ENCODE results near the gene NUPR1. TPM values are rescaled to one million over a fixed set of nuclear protein-coding genes. Genes with fewer than 3 reads are reported as not detected.

NUPR1 gene
- total and polyA plus RNA-seq, 2 experiments from 2014 or later = 22.3 to 321 TPM

GRCh38 chr16:28496844-28497243 lies 41.9 kb downstream of the NUPR1 start:
- no peaks in the 10 kb centered on the region for H4K20me1 ChIP-seq (ENCODE audit: insufficient read depth)
- no peak for DNase-seq
- 77% methylated on average over 19 of the region's 19 CpGs for WGBS, 2 experiments (ENCODE audit: low coverage in 1 of 2, low lambda C conversion rate in 2 of 2, missing lambda C conversion rate in 2 of 2)
- in situ Hi-C loops (cut with MboI) = no loop called here
- no peak overlapping the region for H2AFZ ChIP-seq
- no peak overlapping the region for H3K4me2 ChIP-seq (ENCODE audit: unreplicated experiment)
- no peak overlapping the region for H3K9ac ChIP-seq
- H3K79me2 ChIP-seq (ENCODE audit: insufficient read depth) = no peaks in the 10 kb centered on the region
- no peaks in the 10 kb centered on the region for H3K27me3 ChIP-seq (replicated peaks; ENCODE audit: insufficient read depth)
- H3F3A ChIP-seq (ENCODE audit: insufficient read depth) = no peaks in the 10 kb centered on the region
- H3K9me2 ChIP-seq (ENCODE audit: insufficient read depth) = no peaks in the 10 kb centered on the region
- H3K36me3 ChIP-seq (ENCODE audit: low read depth) = no peaks in the 10 kb centered on the region
- no peak overlapping the region for H3K4me3 ChIP-seq
- H3K9me3 ChIP-seq (ENCODE audit: low read depth) = no peaks in the 10 kb centered on the region
- H3K27ac ChIP-seq = no peak overlapping the region
- no peaks in the 10 kb centered on the region for H3K4me1 ChIP-seq (ENCODE audit: insufficient read depth)
- TF ChIP-seq EZH2phosphoT487 (IDR thresholded peaks at IDR 0.05; ENCODE audit: insufficient read depth, low read depth) = no peak
- no peak for TF ChIP-seq EZH2 (IDR thresholded peaks at IDR 0.05; ENCODE audit: insufficient read depth, poor library complexity, severe bottlenecking)

GRCh38 chr16:28495795-28496749 lies 42.7 kb downstream of the NUPR1 start:
- Histone ChIP-seq H3K4me3 (no peak overlapping the region), H3F3A (ENCODE audit: insufficient read depth) (no peaks in the 10 kb centered on the region), H2AFZ (no peak overlapping the region), H3K4me1 (ENCODE audit: insufficient read depth) (no peaks in the 10 kb centered on the region), H3K27ac (no peak overlapping the region), H3K9me2 (ENCODE audit: insufficient read depth) (no peaks in the 10 kb centered on the region), H3K27me3 (replicated peaks; ENCODE audit: insufficient read depth) (no peaks in the 10 kb centered on the region), H3K9me3 (ENCODE audit: low read depth) (no peaks in the 10 kb centered on the region), H3K79me2 (ENCODE audit: insufficient read depth) (no peaks in the 10 kb centered on the region), H4K20me1 (ENCODE audit: insufficient read depth) (no peaks in the 10 kb centered on the region), H3K9ac (no peak overlapping the region), H3K36me3 (ENCODE audit: low read depth) (no peaks in the 10 kb centered on the region), H3K4me2 (ENCODE audit: unreplicated experiment) (no peak overlapping the region)
- DNase-seq = no peak
- in situ Hi-C loops (cut with MboI) = no loop called here
- TF ChIP-seq EZH2phosphoT487 (IDR thresholded peaks at IDR 0.05; ENCODE audit: insufficient read depth, low read depth) (no peak), EZH2 (IDR thresholded peaks at IDR 0.05; ENCODE audit: insufficient read depth, poor library complexity, severe bottlenecking) (no peak)
- 59 to 75% methylated on average over 8 to 20 of the region's 20 CpGs for WGBS, 2 experiments (ENCODE audit: low coverage in 1 of 2, low lambda C conversion rate in 2 of 2, missing lambda C conversion rate in 2 of 2)

GRCh38 chr16:28495098-28495793 lies 43.5 kb downstream of the NUPR1 start:
- TF ChIP-seq EZH2 (IDR thresholded peaks at IDR 0.05; ENCODE audit: insufficient read depth, poor library complexity, severe bottlenecking) = no peak
- no peak for TF ChIP-seq EZH2phosphoT487 (IDR thresholded peaks at IDR 0.05; ENCODE audit: insufficient read depth, low read depth)
- no peak overlapping the region for H3K4me3 ChIP-seq
- no peaks in the 10 kb centered on the region for H4K20me1 ChIP-seq (ENCODE audit: insufficient read depth)
- 65 to 69% methylated on average over 11 to 13 of the region's 13 CpGs for WGBS, 2 experiments (ENCODE audit: low coverage in 1 of 2, low lambda C conversion rate in 2 of 2, missing lambda C conversion rate in 2 of 2)
- in situ Hi-C loops (cut with MboI) = no loop called here
- no peak overlapping the region for H3K27ac ChIP-seq
- H3K9ac ChIP-seq = no peak overlapping the region
- DNase-seq = no peak
- no peak overlapping the region for H3K4me2 ChIP-seq (ENCODE audit: unreplicated experiment)
- no peaks in the 10 kb centered on the region for H3K27me3 ChIP-seq (replicated peaks; ENCODE audit: insufficient read depth)
- H3K79me2 ChIP-seq (ENCODE audit: insufficient read depth) = no peaks in the 10 kb centered on the region
- H3F3A ChIP-seq (ENCODE audit: insufficient read depth) = no peaks in the 10 kb centered on the region
- no peaks in the 10 kb centered on the region for H3K9me3 ChIP-seq (ENCODE audit: low read depth)
- H2AFZ ChIP-seq = no peak overlapping the region
- no peaks in the 10 kb centered on the region for H3K9me2 ChIP-seq (ENCODE audit: insufficient read depth)
- H3K36me3 ChIP-seq (ENCODE audit: low read depth) = no peaks in the 10 kb centered on the region
- H3K4me1 ChIP-seq (ENCODE audit: insufficient read depth) = no peaks in the 10 kb centered on the region

GRCh38 chr16:28494121-28494851 lies 44.5 kb downstream of the NUPR1 start, which contains the start of gene APOBR:
Gene APOBR, plus strand, starts transcription at chr16:28494643. Its CDS starts 39 bp downstream, at chr16:28494682.
- in situ Hi-C loops (cut with MboI) = no loop called here

More at GRCh38 chr16:28494121-28494851, 44.5 kb downstream of the NUPR1 start, which contains the start of gene APOBR:
- H3K9ac ChIP-seq = no peak within 1 kb of the TSS
- no peak within 1 kb of the TSS for H3K4me3 ChIP-seq
- 61 to 66% methylated on average over 12 of the region's 12 CpGs for WGBS, 2 experiments (ENCODE audit: low coverage in 1 of 2, low lambda C conversion rate in 2 of 2, missing lambda C conversion rate in 2 of 2)
- H3K9me2 ChIP-seq (ENCODE audit: insufficient read depth) = no peaks in the 10 kb centered on the region
- H3K4me1 ChIP-seq (ENCODE audit: insufficient read depth) = no peaks in the 10 kb centered on the region
- H3K9me3 ChIP-seq (ENCODE audit: low read depth) = no peaks in the 10 kb centered on the region
- no peaks in the 10 kb centered on the region for H3F3A ChIP-seq (ENCODE audit: insufficient read depth)
- H2AFZ ChIP-seq = no peak within 1 kb of the TSS
- no peak for DNase-seq
- no peak within 1 kb of the TSS for H3K27ac ChIP-seq
- no peak within 1 kb of the TSS for H3K4me2 ChIP-seq (ENCODE audit: unreplicated experiment)
- no peaks in the 10 kb centered on the region for H4K20me1 ChIP-seq (ENCODE audit: insufficient read depth)
- TF ChIP-seq EZH2phosphoT487 (IDR thresholded peaks at IDR 0.05; ENCODE audit: insufficient read depth, low read depth) = no peak
- TF ChIP-seq EZH2 (IDR thresholded peaks at IDR 0.05; ENCODE audit: insufficient read depth, poor library complexity, severe bottlenecking) = no peak
- H3K79me2 ChIP-seq (ENCODE audit: insufficient read depth) = no peaks in the 10 kb centered on the region
- no peaks in the 10 kb centered on the region for H3K36me3 ChIP-seq (ENCODE audit: low read depth)
- no peaks in the 10 kb centered on the region for H3K27me3 ChIP-seq (replicated peaks; ENCODE audit: insufficient read depth)
